ENCODE measurements around the gene TMEM53. TPM values are rescaled to one million over a fixed set of nuclear protein-coding genes. Genes with fewer than 3 reads are reported as not detected.

Gene TMEM53
- total RNA-seq, 2 donors from 2014 or later, result 2.7 to 6.9 TPM

GRCh38 chr1:44720281-44720680 lies 46.0 kb upstream of the TMEM53 start:
- H3K36me3 ChIP-seq, result no peaks in the 10 kb centered on the region
- no peak for DNase-seq (ENCODE audit: low spot score)
- intact Hi-C loops (cut with DNase I), result no loop called here
- H3K9me3 ChIP-seq, result no peaks in the 10 kb centered on the region
- TF ChIP-seq POLR2AphosphoS5 (IDR thresholded peaks at IDR 0.05), result no peak
- TF ChIP-seq CTCF (IDR thresholded peaks at IDR 0.05), result no peak
- TF ChIP-seq POLR2A (IDR thresholded peaks at IDR 0.05), result no peak
- no peaks in the 10 kb centered on the region for H3K4me1 ChIP-seq (replicated peaks)
- no peaks in the 10 kb centered on the region for H3K27me3 ChIP-seq (replicated peaks; ENCODE audit: insufficient read depth)
- no peak overlapping the region for H3K4me3 ChIP-seq
- 91% methylated on average over 4 of the region's 4 CpGs for WGBS
- H3K27ac ChIP-seq, result no peak overlapping the region

DNA sequence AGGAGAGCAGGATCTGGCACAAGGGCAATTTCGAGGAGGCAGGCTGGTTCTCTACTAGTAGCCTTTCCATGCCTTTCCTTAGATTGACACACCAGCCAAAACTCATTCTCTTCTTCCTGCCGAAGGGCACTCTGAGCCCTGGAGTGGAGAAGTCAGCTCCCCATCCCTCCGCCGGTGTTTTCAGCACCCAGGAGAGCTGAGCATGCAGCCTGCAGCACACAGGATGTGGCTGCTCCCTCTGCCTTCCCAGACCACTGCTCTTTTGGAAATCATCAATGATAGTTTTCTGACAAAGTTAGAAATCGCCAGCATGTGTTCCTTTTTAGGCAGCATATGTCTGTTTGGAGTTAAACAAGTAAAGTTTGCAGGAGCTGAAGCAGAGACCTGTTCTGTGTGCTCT lies 45.0 kb upstream of the TMEM53 start:
- Histone ChIP-seq H3K4me3 (no peak overlapping the region), H3K36me3 (no peaks in the 10 kb centered on the region), H3K27ac (no peak overlapping the region), H3K9me3 (no peaks in the 10 kb centered on the region), H3K27me3 (replicated peaks; ENCODE audit: insufficient read depth) (no peaks in the 10 kb centered on the region), H3K4me1 (replicated peaks) (no peaks in the 10 kb centered on the region)
- TF ChIP-seq CTCF (IDR thresholded peaks at IDR 0.05) (no peak), POLR2A (IDR thresholded peaks at IDR 0.05) (no peak), POLR2AphosphoS5 (IDR thresholded peaks at IDR 0.05) (no peak)
- intact Hi-C loops (cut with DNase I), result no loop called here
- no peak for DNase-seq (ENCODE audit: low spot score)
- WGBS, result 70% methylated on average over 5 of the region's 5 CpGs

- no peaks in the 10 kb centered on the region for H3K36me3 ChIP-seq
- WGBS, result 90% methylated on average over 6 of the region's 6 CpGs
- no peak for TF ChIP-seq POLR2AphosphoS5 (IDR thresholded peaks at IDR 0.05)
- TF ChIP-seq POLR2A (IDR thresholded peaks at IDR 0.05), result no peak
- TF ChIP-seq CTCF (IDR thresholded peaks at IDR 0.05), result no peak
- H3K4me1 ChIP-seq (replicated peaks), result no peaks in the 10 kb centered on the region
- intact Hi-C loops (cut with DNase I), result no loop called here
- no peak overlapping the region for H3K4me3 ChIP-seq
- H3K27me3 ChIP-seq (replicated peaks; ENCODE audit: insufficient read depth), result no peaks in the 10 kb centered on the region
- no peak overlapping the region for H3K27ac ChIP-seq
- H3K9me3 ChIP-seq, result no peaks in the 10 kb centered on the region
- no peak for DNase-seq (ENCODE audit: low spot score)
Observed at GRCh38 chr1:44718091-44718490, 43.8 kb upstream of the TMEM53 start.

GRCh38 chr1:44717653-44718052 lies 43.4 kb upstream of the TMEM53 start:
- Histone ChIP-seq H3K36me3 (no peaks in the 10 kb centered on the region), H3K4me3 (no peak overlapping the region), H3K27ac (no peak overlapping the region), H3K4me1 (replicated peaks) (no peaks in the 10 kb centered on the region), H3K27me3 (replicated peaks; ENCODE audit: insufficient read depth) (no peaks in the 10 kb centered on the region), H3K9me3 (no peaks in the 10 kb centered on the region)
- 50% methylated on average over 1 of the region's 1 CpG for WGBS
- no peak for TF ChIP-seq POLR2A (IDR thresholded peaks at IDR 0.05)
- no peak for TF ChIP-seq CTCF (IDR thresholded peaks at IDR 0.05)
- no peak for TF ChIP-seq POLR2AphosphoS5 (IDR thresholded peaks at IDR 0.05)
- intact Hi-C loops (cut with DNase I), result no loop called here
- DNase-seq (ENCODE audit: low spot score), result no peak

- H3K36me3 ChIP-seq, result no peaks in the 10 kb centered on the region
- 84% methylated on average over 4 of the region's 4 CpGs for WGBS
- H3K4me3 ChIP-seq, result no peak overlapping the region
- H3K9me3 ChIP-seq, result no peaks in the 10 kb centered on the region
- TF ChIP-seq POLR2AphosphoS5 (IDR thresholded peaks at IDR 0.05) (no peak), POLR2A (IDR thresholded peaks at IDR 0.05) (no peak), CTCF (IDR thresholded peaks at IDR 0.05) (no peak)
- H3K27ac ChIP-seq, result no peak overlapping the region
- intact Hi-C loops (cut with DNase I), result no loop called here
- no peaks in the 10 kb centered on the region for H3K4me1 ChIP-seq (replicated peaks)
- DNase-seq (ENCODE audit: low spot score), result no peak
- H3K27me3 ChIP-seq (replicated peaks; ENCODE audit: insufficient read depth), result no peaks in the 10 kb centered on the region
Observed at GRCh38 chr1:44717156-44717555, 42.9 kb upstream of the TMEM53 start.

Measured in prostate gland (tissue), 2 donors.